GM23338 (cell line): Measurements from ENCODE around the gene SLC25A26. TPM values are rescaled to one million over a fixed set of nuclear protein-coding genes. Genes with fewer than 3 reads are reported as not detected.
A peak's percentile ranks its signal among the peaks of the same experiment; 100 is the strongest.

Source experiments
- ATAC-seq: fragments of 200-7000 bp; cut with Tn5 transposase; 3 replicates; pipeline ENCODE4 v1.9.1; 2020
- DNase-seq: peaks from one replicate; pipeline ENCODE4 v3.0.0-alpha.2; 2015; ENCODE audit warnings: low spot score
- H2AFZ ChIP-seq: fragments of 200-600 bp; sonication (generic); 2 replicates; pipeline ENCODE4 v1.8.0; 2016; ENCODE audit warnings: antibody characterized with exemption, mild to moderate bottlenecking, moderate library complexity
- H3F3A ChIP-seq: fragments of 200-600 bp; sonication (generic); replicated peaks from 2 replicates; pipeline ENCODE4 v1.8.0; 2017; ENCODE audit warnings: antibody characterized with exemption, mixed run types, low read depth
- H3K27ac ChIP-seq: fragments of 200-600 bp; sonication (generic); 2 replicates; pipeline ENCODE4 v1.6.1; 2016; ENCODE audit warnings: low read depth
- H3K27me3 ChIP-seq: fragments of 200-600 bp; sonication (generic); 2 replicates; pipeline ENCODE4 v1.8.0; 2016; ENCODE audit warnings: mild to moderate bottlenecking, mixed run types, moderate library complexity; ENCODE audit not compliant: insufficient read depth
- H3K36me3 ChIP-seq: fragments of 200-600 bp; sonication (generic); 2 replicates; pipeline ENCODE4 v1.8.0; 2016; ENCODE audit warnings: mild to moderate bottlenecking; ENCODE audit not compliant: insufficient read depth
- H3K4me1 ChIP-seq: fragments of 200-600 bp; sonication (generic); 2 replicates; pipeline ENCODE4 v1.8.0; 2016; ENCODE audit warnings: mild to moderate bottlenecking, moderate library complexity; ENCODE audit not compliant: insufficient read depth
- H3K4me2 ChIP-seq: fragments of 200-600 bp; sonication (generic); 2 replicates; pipeline ENCODE4 v1.7.1; 2017; ENCODE audit warnings: mixed run types
- H3K4me3 ChIP-seq: fragments of 200-600 bp; sonication (generic); 2 replicates; pipeline ENCODE4 v1.6.1; 2016; ENCODE audit warnings: mixed run types
- H3K79me2 ChIP-seq: fragments of 200-600 bp; sonication (generic); replicated peaks from 2 replicates; pipeline ENCODE4 v1.8.0; 2017; ENCODE audit warnings: mild to moderate bottlenecking; ENCODE audit not compliant: insufficient read depth
- H3K9me2 ChIP-seq: fragments of 200-600 bp; sonication (generic); 2 replicates; pipeline ENCODE4 v1.8.0; 2017; ENCODE audit not compliant: insufficient read depth
- H4K20me1 ChIP-seq: fragments of 200-600 bp; sonication (generic); replicated peaks from 2 replicates; pipeline ENCODE4 v1.8.0; 2017; ENCODE audit warnings: mild to moderate bottlenecking; ENCODE audit not compliant: insufficient read depth
- H3K27ac Mint-ChIP-seq: 2 replicates; pipeline ENCODE4 v1.8.0; 2020; ENCODE audit warnings: inconsistent platforms, mild to moderate bottlenecking, moderate library complexity, mixed read lengths
- H3K27me3 Mint-ChIP-seq: 3 replicates; pipeline ENCODE4 v1.8.0; 2022; ENCODE audit warnings: low read depth, mild to moderate bottlenecking, moderate library complexity, mixed read lengths, inconsistent platforms; ENCODE audit not compliant: insufficient read depth, poor library complexity
- H3K36me3 Mint-ChIP-seq: 3 replicates; pipeline ENCODE4 v1.8.0; 2021; ENCODE audit warnings: low read depth, mild to moderate bottlenecking, inconsistent platforms, moderate library complexity, mixed read lengths
- H3K4me1 Mint-ChIP-seq: 3 replicates; pipeline ENCODE4 v1.8.0; 2020; ENCODE audit warnings: mild to moderate bottlenecking, inconsistent platforms, mixed read lengths
- H3K4me3 Mint-ChIP-seq: 3 replicates; pipeline ENCODE4 v1.8.0; 2021; ENCODE audit warnings: moderate library complexity, mild to moderate bottlenecking, inconsistent platforms, mixed read lengths
- H3K9me3 Mint-ChIP-seq: 3 replicates; pipeline ENCODE4 v1.8.0; 2020; ENCODE audit warnings: moderate library complexity, mild to moderate bottlenecking, inconsistent platforms, mixed read lengths
- EZH2 ChIP-seq: fragments of 200-600 bp; sonication (generic); IDR thresholded peaks from one replicate; pipeline ENCODE4 v1.8.0; 2017; ENCODE audit warnings: antibody characterized with exemption, mild to moderate bottlenecking, low read depth; ENCODE audit not compliant: unreplicated experiment
- NANOG ChIP-seq: IDR thresholded peaks from 2 replicates; pipeline ENCODE4 v1.6.1; 2016; ENCODE audit warnings: antibody characterized with exemption, borderline replicate concordance
- POLR2AphosphoS5 ChIP-seq: IDR thresholded peaks from 2 replicates; pipeline ENCODE4 v1.6.1; 2016; ENCODE audit warnings: antibody characterized with exemption, low read depth
- ZNF331 ChIP-seq: fragments of 250-450 bp; sonication (Bioruptor Pico); IDR thresholded peaks from 2 replicates; pipeline ENCODE4 v1.5.0; 2020; ENCODE audit warnings: low read depth, mild to moderate bottlenecking, moderate library complexity
- polyA plus RNA-seq: library from polyadenylated mRNA; unstranded; fragments of >200 nt; fragmentation: Nextera tagmentation; extraction: Ambion mirVana; gene quantifications from 2 replicates; pipeline ENCODE4 v1.2.1, GENCODE V29; 2016
- total RNA-seq: library from RNA; depleted of rRNA; stranded (reverse); fragments of >200 nt; shearing (Covaris generic); gene quantifications from 2 replicates; pipeline ENCODE4 v1.2.3, GENCODE V29; 2014
- TF ChIP-seq, protein P1 (sequence below), 2 experiments: fragments of 200-600 bp in 1 of 2; sonication (generic) in 1 of 2; conservative IDR thresholded peaks; 2 replicates each; pipeline versions ENCODE4 v1.5.1 to v1.6.1; 2016 to 2017; ENCODE audit warnings: antibody characterized with exemption in 2 of 2, low read depth in 2 of 2, mild to moderate bottlenecking in 2 of 2, moderate library complexity in 1 of 2
- TF ChIP-seq, protein P2 (sequence below): fragments of 250-450 bp; sonication (Bioruptor Pico); IDR thresholded peaks from 2 replicates; pipeline ENCODE4 v1.5.0; 2020; ENCODE audit warnings: mild to moderate bottlenecking, moderate library complexity
- TF ChIP-seq, protein P3 (sequence below): IDR thresholded peaks from one replicate; pipeline ENCODE4 v1.6.1; 2018; ENCODE audit warnings: antibody characterized with exemption; ENCODE audit not compliant: unreplicated experiment

SLC25A26 gene
- total and polyA plus RNA-seq, 2 experiments from 2014 or later = 24.8 to 40.2 TPM

DNA sequence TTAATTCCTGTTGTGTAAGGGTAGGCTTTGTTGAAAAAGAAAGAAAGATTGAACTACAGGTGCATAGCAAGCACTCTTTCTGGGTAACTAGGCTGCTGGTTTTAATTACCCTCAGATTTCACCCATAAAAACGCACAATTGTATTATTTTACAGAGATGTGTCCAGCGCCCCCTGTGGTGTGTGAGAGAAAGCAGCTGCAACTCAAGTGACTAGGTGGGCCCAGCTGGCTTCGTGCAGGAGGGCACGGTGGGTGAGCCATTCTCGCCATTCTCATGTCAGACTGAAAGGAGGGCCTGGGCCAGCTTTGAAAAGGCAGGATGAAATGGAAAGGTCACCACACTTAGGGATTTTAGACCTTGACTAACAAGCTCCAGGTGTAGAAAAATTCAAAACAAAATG is 157.5 kb downstream of the SLC25A26 start:
- TF ChIP-seq, protein P1, sequence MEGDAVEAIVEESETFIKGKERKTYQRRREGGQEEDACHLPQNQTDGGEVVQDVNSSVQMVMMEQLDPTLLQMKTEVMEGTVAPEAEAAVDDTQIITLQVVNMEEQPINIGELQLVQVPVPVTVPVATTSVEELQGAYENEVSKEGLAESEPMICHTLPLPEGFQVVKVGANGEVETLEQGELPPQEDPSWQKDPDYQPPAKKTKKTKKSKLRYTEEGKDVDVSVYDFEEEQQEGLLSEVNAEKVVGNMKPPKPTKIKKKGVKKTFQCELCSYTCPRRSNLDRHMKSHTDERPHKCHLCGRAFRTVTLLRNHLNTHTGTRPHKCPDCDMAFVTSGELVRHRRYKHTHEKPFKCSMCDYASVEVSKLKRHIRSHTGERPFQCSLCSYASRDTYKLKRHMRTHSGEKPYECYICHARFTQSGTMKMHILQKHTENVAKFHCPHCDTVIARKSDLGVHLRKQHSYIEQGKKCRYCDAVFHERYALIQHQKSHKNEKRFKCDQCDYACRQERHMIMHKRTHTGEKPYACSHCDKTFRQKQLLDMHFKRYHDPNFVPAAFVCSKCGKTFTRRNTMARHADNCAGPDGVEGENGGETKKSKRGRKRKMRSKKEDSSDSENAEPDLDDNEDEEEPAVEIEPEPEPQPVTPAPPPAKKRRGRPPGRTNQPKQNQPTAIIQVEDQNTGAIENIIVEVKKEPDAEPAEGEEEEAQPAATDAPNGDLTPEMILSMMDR (conservative IDR thresholded peaks at IDR 0.05; ENCODE audit: low read depth in 2 of 2) = peak; percentile 70 to 77
- TF ChIP-seq POLR2AphosphoS5 = no peak
- peaks cover 84% of the 10 kb centered on the region for H3K36me3 Mint-ChIP-seq
- H3K27ac Mint-ChIP-seq = no peak overlapping the region
- H3K9me3 Mint-ChIP-seq = no peaks in the 10 kb centered on the region
- DNase-seq (peak; percentile 86), ATAC-seq (peak; percentile 80)
- no peak overlapping the region for H3K4me3 Mint-ChIP-seq
- Histone ChIP-seq H2AFZ (no peak overlapping the region), H3K4me3 (no peak overlapping the region), H3K9me2 (no peaks in the 10 kb centered on the region), H3K27me3 (no peaks in the 10 kb centered on the region), H3K4me1 (no peaks in the 10 kb centered on the region), H3K36me3 (peaks cover 34% of the 10 kb centered on the region), H3F3A (peaks cover 7% of the 10 kb centered on the region), H3K79me2 (no peaks in the 10 kb centered on the region), H3K4me2 (no peak overlapping the region), H4K20me1 (peaks cover 11% of the 10 kb centered on the region; the same call in 1 of the 2 replicates), H3K27ac (0 out of 2 replicates have a peak overlapping the region, but pooled peaks have one; percentile 7)
- H3K27me3 Mint-ChIP-seq = peaks cover 8% of the 10 kb centered on the region
- peaks cover 9% of the 10 kb centered on the region for H3K4me1 Mint-ChIP-seq

DNA sequence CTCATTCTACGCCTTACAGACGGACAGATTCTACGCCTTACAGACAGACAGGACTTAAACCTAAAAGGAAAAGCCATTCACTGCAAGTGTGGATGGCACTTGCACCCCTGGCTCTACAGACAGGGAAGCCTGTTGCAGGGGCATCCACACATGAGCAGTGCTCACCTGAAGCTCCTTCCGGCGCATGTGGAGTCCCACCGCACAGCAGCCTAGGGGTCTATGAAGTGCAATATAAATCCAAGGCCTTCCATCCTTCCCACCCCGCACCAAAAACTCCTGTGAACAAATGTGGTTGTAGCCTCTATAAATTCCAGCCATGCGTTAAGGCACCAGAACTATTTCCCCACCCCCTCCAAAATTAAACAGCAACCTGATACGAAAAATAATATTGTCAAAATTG is 158.8 kb downstream of the SLC25A26 start:
- Histone ChIP-seq H4K20me1 (peaks cover 11% of the 10 kb centered on the region), H3K79me2 (no peaks in the 10 kb centered on the region), H3F3A (peaks cover 7% of the 10 kb centered on the region), H3K9me2 (no peaks in the 10 kb centered on the region), H3K4me1 (no peaks in the 10 kb centered on the region), H3K36me3 (peaks cover 41% of the 10 kb centered on the region), H3K4me3 (no peak overlapping the region), H3K4me2 (no peak overlapping the region), H2AFZ (no peak overlapping the region), H3K27me3 (no peaks in the 10 kb centered on the region), H3K27ac (0 out of 2 replicates have a peak overlapping the region, but pooled peaks have one; percentile 3)
- peaks cover 14% of the 10 kb centered on the region for H3K27me3 Mint-ChIP-seq
- no peak overlapping the region for H3K27ac Mint-ChIP-seq
- DNase-seq = no peak
- no peak overlapping the region for H3K4me3 Mint-ChIP-seq
- H3K9me3 Mint-ChIP-seq = no peaks in the 10 kb centered on the region
- no peak for ATAC-seq
- peaks cover 9% of the 10 kb centered on the region for H3K4me1 Mint-ChIP-seq
- H3K36me3 Mint-ChIP-seq = peaks cover 90% of the 10 kb centered on the region
- TF ChIP-seq, protein P2, sequence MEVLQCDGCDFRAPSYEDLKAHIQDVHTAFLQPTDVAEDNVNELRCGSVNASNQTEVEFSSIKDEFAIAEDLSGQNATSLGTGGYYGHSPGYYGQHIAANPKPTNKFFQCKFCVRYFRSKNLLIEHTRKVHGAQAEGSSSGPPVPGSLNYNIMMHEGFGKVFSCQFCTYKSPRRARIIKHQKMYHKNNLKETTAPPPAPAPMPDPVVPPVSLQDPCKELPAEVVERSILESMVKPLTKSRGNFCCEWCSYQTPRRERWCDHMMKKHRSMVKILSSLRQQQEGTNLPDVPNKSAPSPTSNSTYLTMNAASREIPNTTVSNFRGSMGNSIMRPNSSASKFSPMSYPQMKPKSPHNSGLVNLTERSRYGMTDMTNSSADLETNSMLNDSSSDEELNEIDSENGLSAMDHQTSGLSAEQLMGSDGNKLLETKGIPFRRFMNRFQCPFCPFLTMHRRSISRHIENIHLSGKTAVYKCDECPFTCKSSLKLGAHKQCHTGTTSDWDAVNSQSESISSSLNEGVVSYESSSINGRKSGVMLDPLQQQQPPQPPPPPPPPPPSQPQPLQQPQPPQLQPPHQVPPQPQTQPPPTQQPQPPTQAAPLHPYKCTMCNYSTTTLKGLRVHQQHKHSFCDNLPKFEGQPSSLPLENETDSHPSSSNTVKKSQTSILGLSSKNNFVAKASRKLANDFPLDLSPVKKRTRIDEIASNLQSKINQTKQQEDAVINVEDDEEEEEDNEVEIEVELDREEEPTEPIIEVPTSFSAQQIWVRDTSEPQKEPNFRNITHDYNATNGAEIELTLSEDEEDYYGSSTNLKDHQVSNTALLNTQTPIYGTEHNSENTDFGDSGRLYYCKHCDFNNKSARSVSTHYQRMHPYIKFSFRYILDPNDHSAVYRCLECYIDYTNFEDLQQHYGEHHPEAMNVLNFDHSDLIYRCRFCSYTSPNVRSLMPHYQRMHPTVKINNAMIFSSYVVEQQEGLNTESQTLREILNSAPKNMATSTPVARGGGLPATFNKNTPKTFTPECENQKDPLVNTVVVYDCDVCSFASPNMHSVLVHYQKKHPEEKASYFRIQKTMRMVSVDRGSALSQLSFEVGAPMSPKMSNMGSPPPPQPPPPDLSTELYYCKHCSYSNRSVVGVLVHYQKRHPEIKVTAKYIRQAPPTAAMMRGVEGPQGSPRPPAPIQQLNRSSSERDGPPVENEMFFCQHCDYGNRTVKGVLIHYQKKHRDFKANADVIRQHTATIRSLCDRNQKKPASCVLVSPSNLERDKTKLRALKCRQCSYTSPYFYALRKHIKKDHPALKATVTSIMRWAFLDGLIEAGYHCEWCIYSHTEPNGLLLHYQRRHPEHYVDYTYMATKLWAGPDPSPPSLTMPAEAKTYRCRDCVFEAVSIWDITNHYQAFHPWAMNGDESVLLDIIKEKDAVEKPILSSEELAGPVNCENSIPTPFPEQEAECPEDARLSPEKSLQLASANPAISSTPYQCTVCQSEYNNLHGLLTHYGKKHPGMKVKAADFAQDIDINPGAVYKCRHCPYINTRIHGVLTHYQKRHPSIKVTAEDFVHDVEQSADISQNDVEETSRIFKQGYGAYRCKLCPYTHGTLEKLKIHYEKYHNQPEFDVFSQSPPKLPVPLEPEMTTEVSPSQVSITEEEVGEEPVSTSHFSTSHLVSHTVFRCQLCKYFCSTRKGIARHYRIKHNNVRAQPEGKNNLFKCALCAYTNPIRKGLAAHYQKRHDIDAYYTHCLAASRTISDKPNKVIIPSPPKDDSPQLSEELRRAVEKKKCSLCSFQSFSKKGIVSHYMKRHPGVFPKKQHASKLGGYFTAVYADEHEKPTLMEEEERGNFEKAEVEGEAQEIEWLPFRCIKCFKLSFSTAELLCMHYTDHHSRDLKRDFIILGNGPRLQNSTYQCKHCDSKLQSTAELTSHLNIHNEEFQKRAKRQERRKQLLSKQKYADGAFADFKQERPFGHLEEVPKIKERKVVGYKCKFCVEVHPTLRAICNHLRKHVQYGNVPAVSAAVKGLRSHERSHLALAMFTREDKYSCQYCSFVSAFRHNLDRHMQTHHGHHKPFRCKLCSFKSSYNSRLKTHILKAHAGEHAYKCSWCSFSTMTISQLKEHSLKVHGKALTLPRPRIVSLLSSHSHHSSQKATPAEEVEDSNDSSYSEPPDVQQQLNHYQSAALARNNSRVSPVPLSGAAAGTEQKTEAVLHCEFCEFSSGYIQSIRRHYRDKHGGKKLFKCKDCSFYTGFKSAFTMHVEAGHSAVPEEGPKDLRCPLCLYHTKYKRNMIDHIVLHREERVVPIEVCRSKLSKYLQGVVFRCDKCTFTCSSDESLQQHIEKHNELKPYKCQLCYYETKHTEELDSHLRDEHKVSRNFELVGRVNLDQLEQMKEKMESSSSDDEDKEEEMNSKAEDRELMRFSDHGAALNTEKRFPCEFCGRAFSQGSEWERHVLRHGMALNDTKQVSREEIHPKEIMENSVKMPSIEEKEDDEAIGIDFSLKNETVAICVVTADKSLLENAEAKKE (CRISPR knock-in tag) = no peak
- TF ChIP-seq, protein P1 (conservative IDR thresholded peaks at IDR 0.05; ENCODE audit: low read depth in 2 of 2) = no peak
- no peak for TF ChIP-seq ZNF331
- TF ChIP-seq EZH2 = no peak
- no peak for TF ChIP-seq POLR2AphosphoS5
- TF ChIP-seq, protein P3, sequence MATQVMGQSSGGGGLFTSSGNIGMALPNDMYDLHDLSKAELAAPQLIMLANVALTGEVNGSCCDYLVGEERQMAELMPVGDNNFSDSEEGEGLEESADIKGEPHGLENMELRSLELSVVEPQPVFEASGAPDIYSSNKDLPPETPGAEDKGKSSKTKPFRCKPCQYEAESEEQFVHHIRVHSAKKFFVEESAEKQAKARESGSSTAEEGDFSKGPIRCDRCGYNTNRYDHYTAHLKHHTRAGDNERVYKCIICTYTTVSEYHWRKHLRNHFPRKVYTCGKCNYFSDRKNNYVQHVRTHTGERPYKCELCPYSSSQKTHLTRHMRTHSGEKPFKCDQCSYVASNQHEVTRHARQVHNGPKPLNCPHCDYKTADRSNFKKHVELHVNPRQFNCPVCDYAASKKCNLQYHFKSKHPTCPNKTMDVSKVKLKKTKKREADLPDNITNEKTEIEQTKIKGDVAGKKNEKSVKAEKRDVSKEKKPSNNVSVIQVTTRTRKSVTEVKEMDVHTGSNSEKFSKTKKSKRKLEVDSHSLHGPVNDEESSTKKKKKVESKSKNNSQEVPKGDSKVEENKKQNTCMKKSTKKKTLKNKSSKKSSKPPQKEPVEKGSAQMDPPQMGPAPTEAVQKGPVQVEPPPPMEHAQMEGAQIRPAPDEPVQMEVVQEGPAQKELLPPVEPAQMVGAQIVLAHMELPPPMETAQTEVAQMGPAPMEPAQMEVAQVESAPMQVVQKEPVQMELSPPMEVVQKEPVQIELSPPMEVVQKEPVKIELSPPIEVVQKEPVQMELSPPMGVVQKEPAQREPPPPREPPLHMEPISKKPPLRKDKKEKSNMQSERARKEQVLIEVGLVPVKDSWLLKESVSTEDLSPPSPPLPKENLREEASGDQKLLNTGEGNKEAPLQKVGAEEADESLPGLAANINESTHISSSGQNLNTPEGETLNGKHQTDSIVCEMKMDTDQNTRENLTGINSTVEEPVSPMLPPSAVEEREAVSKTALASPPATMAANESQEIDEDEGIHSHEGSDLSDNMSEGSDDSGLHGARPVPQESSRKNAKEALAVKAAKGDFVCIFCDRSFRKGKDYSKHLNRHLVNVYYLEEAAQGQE = no peak
- no peak for TF ChIP-seq NANOG
